A549 (cell line): Measurements from ENCODE around the gene ZFX. TPM values are rescaled to one million over a fixed set of nuclear protein-coding genes. Genes with fewer than 3 reads are reported as not detected.

ENCODE experiments used
- ATAC-seq, 2 experiments: fragments of 200-7000 bp in 1 of 2; fragments of >200 bp in 1 of 2; cut with Nextera tagmentation in 1 of 2; cut with Tn5 transposase in 1 of 2; 3 replicates each; pipeline versions ENCODE4 v1.8.0 to v1.9.1; 2018 to 2020; ENCODE audit warnings: mild to moderate bottlenecking in 1 of 2, moderate library complexity in 1 of 2
- CTCF ChIA-PET: fragments of 300-600 bp; sonication (Branson Sonifier 250); formaldehyde crosslinking; extraction: SDS; loops from one replicate; lab custom pipeline; 2021; ENCODE audit warnings: antibody characterized with exemption, inconsistent platforms; lab: Yijun Ruan, JAX
- POLR2A ChIA-PET: fragments of 350-600 bp; formaldehyde crosslinking; extraction: SDS; loops from one replicate; lab custom pipeline; 2021; ENCODE audit warnings: antibody characterized with exemption, inconsistent platforms; lab: Yijun Ruan, JAX
- DNase-seq, 2 experiments: peaks; one replicate each; pipeline versions ENCODE4 v3.0.0 to v3.0.0-alpha.2; 2011 to 2016; ENCODE audit warnings: low read depth in 1 of 2, low spot score in 1 of 2
- FAIRE-seq: peaks from 2 replicates; lab custom pipeline; 2011; peaks lifted over from hg19 to GRCh38; lab: Jason Lieb, UNC
- H3K27ac ChIP-seq, 2 experiments: fragments of >200 bp; sonication (Bioruptor Twin); formaldehyde crosslinking; 3 replicates each; pipeline ENCODE4 v1.5.1; 2016 to 2017
- H3K4me1 ChIP-seq: fragments of >200 bp; sonication (Bioruptor Twin); formaldehyde crosslinking; 3 replicates; pipeline ENCODE4 v1.6.1; 2016
- H3K4me2 ChIP-seq: fragments of >200 bp; sonication (Bioruptor Twin); formaldehyde crosslinking; 3 replicates; pipeline ENCODE4 v1.6.1; 2016
- H3K4me3 ChIP-seq: fragments of >200 bp; sonication (Bioruptor Twin); formaldehyde crosslinking; 3 replicates; pipeline ENCODE4 v1.5.1; 2016
- H3K9me3 ChIP-seq: fragments of >200 bp; sonication (Bioruptor Twin); formaldehyde crosslinking; 3 replicates; pipeline ENCODE4 v1.6.1; 2016
- ATOH8 ChIP-seq: fragments of 250-450 bp; sonication (Bioruptor Pico); IDR thresholded peaks from 2 replicates; pipeline ENCODE4 v1.5.0; 2020; ENCODE audit warnings: low read depth, mild to moderate bottlenecking, moderate library complexity
- CBX8 ChIP-seq: fragments of 200-600 bp; sonication (generic); IDR thresholded peaks from 2 replicates; pipeline ENCODE4 v1.6.1; 2016
- CEBPB ChIP-seq, 2 experiments: fragments of >200 bp in 1 of 2; sonication (Bioruptor Twin) in 1 of 2; formaldehyde crosslinking in 1 of 2; IDR thresholded peaks; 2 replicates each; pipeline ENCODE4 v1.6.1; 2012 to 2016
- CHD2 ChIP-seq: fragments of 150-350 bp; IDR thresholded peaks from 2 replicates; pipeline ENCODE4 v1.6.1; 2014; ENCODE audit warnings: low read length; ENCODE audit not compliant: partially characterized antibody
- CTCF ChIP-seq: fragments of >200 bp; sonication (Bioruptor Twin); formaldehyde crosslinking; IDR thresholded peaks from 3 replicates; pipeline ENCODE4 v1.5.1; 2016
- EHF ChIP-seq: fragments of 250-450 bp; sonication (Bioruptor Pico); IDR thresholded peaks from 2 replicates; pipeline ENCODE4 v1.5.0; 2020; ENCODE audit warnings: mild to moderate bottlenecking
- EP300 ChIP-seq, 2 experiments: fragments of >200 bp; sonication (Bioruptor Twin); formaldehyde crosslinking; IDR thresholded peaks; 2 replicates in 1 of 2; 3 replicates in 1 of 2; pipeline ENCODE4 v1.6.1; 2016 to 2017
- ESRRA ChIP-seq: fragments of 150-350 bp; IDR thresholded peaks from 2 replicates; pipeline ENCODE4 v1.6.1; 2014; ENCODE audit warnings: mild to moderate bottlenecking, low read length, borderline replicate concordance
- FOXS1 ChIP-seq: fragments of 250-450 bp; sonication (Bioruptor Pico); IDR thresholded peaks from 2 replicates; pipeline ENCODE4 v1.5.0; 2020; ENCODE audit warnings: mild to moderate bottlenecking, moderate library complexity
- HDAC2 ChIP-seq: fragments of 200-600 bp; sonication (generic); IDR thresholded peaks from 2 replicates; pipeline ENCODE4 v1.6.1; 2016
- HES2 ChIP-seq: fragments of >200 bp; sonication (Bioruptor Twin); formaldehyde crosslinking; IDR thresholded peaks from 2 replicates; pipeline ENCODE4 v1.6.1; 2016
- HEYL ChIP-seq: fragments of 250-450 bp; sonication (Bioruptor Pico); IDR thresholded peaks from 2 replicates; pipeline ENCODE4 v1.8.0; 2021; ENCODE audit warnings: mild to moderate bottlenecking, moderate library complexity
- HOXB5 ChIP-seq: fragments of 250-450 bp; sonication (Bioruptor Pico); IDR thresholded peaks from 2 replicates; pipeline ENCODE4 v1.5.0; 2020; ENCODE audit warnings: mild to moderate bottlenecking, moderate library complexity
- JUN ChIP-seq, 2 experiments: fragments of >200 bp; sonication (Bioruptor Twin); formaldehyde crosslinking; IDR thresholded peaks; 2 replicates in 1 of 2; 3 replicates in 1 of 2; pipeline ENCODE4 v1.6.1; 2016 to 2017
- KDM1A ChIP-seq: fragments of 200-600 bp; sonication (generic); IDR thresholded peaks from 2 replicates; pipeline ENCODE4 v1.6.1; 2016; ENCODE audit warnings: low read depth, mild to moderate bottlenecking
- MAZ ChIP-seq: fragments of 150-350 bp; IDR thresholded peaks from 2 replicates; pipeline ENCODE4 v1.6.1; 2014; ENCODE audit warnings: antibody characterized with exemption, low read depth, low read length, borderline replicate concordance
- RAD21 ChIP-seq, 2 experiments: fragments of >200 bp in 1 of 2; sonication (Bioruptor Twin) in 1 of 2; formaldehyde crosslinking in 1 of 2; IDR thresholded peaks in 1 of 2; conservative IDR thresholded peaks in 1 of 2; 2 replicates in 1 of 2; 3 replicates in 1 of 2; pipeline ENCODE4 v1.6.1; 2012 to 2018; ENCODE audit warnings: inconsistent platforms in 1 of 2
- RARB ChIP-seq: fragments of 250-450 bp; sonication (Bioruptor Pico); IDR thresholded peaks from 2 replicates; pipeline ENCODE4 v1.8.0; 2021; ENCODE audit warnings: mild to moderate bottlenecking, moderate library complexity
- RCOR1 ChIP-seq: fragments of 150-350 bp; IDR thresholded peaks from 2 replicates; pipeline ENCODE4 v1.6.1; 2014; ENCODE audit warnings: antibody characterized with exemption, low read length, low read depth
- RFX5 ChIP-seq: fragments of 450-650 bp; IDR thresholded peaks from 2 replicates; pipeline ENCODE4 v1.7.1; 2014; ENCODE audit warnings: antibody characterized with exemption, mild to moderate bottlenecking, moderate library complexity
- SMC3 ChIP-seq: fragments of >200 bp; sonication (Bioruptor Twin); formaldehyde crosslinking; IDR thresholded peaks from 3 replicates; pipeline ENCODE4 v1.6.1; 2018; ENCODE audit warnings: inconsistent platforms
- TFCP2L1 ChIP-seq: fragments of 250-450 bp; sonication (Bioruptor Pico); IDR thresholded peaks from 2 replicates; pipeline ENCODE4 v1.5.0; 2021; ENCODE audit warnings: mild to moderate bottlenecking
- ZC3H11A ChIP-seq: fragments of 450-650 bp; IDR thresholded peaks from 2 replicates; pipeline ENCODE4 v1.6.1; 2014; ENCODE audit warnings: antibody characterized with exemption, mild to moderate bottlenecking
- WGBS: methylation state at CpG from one replicate; pipeline ENCODE4 v1.1.6; 2017; ENCODE audit errors: missing lambda C conversion rate; 5-methylcytosine and 5-hydroxymethylcytosine counted together
- polyA plus RNA-seq, 4 experiments: library from polyadenylated mRNA; depleted of rRNA in 3 of 4; stranded (reverse); fragments of >200 nt; fragmentation: RNase III in 1 of 4; extraction: RNeasy Plus Mini Kit Qiagen cat#74134 plus additional on column Dnase treatment in 1 of 4; gene quantifications; 2 replicates in 3 of 4; 3 replicates in 1 of 4; pipeline ENCODE4 v1.2.3, GENCODE V29; 2011 to 2017

The ZFX gene
- polyA plus RNA-seq, 2 of the 4 experiments (the other 2 are of a cell fraction): 18.1 to 30.1 TPM

GRCh38 chrX:24259544-24260240, 110.2 kb downstream of the ZFX start:
- peak; percentile 98 for FAIRE-seq
- 63% methylated on average over 9 of the region's 9 CpGs for WGBS
- Histone ChIP-seq H3K4me2 (no peak overlapping the region), H3K4me3 (no peak overlapping the region), H3K4me1 (peaks cover 20% of the 10 kb centered on the region), H3K9me3 (no peaks in the 10 kb centered on the region), H3K27ac (no peak overlapping the region)
- ATAC-seq: peak; percentile 83 to 86; a peak in 5 of 6 replicates
- CTCF ChIA-PET: interaction anchor here (0.7 to 4.8 kb wide), 15 partner anchors 10 to 884 kb away, joined by 3 to 42 read pairs (median 5); no protein-coding TSS in a partner anchor
- TF ChIP-seq JUN (IDR thresholded peaks at IDR 0.05) (no peak), ESRRA (no peak), RAD21 (conservative IDR thresholded peaks at IDR 0.05 in 1 of 2, IDR thresholded peaks at IDR 0.05 in 1 of 2) (peak; percentile 76 to 79), SMC3 (peak; percentile 58), TFCP2L1 (no peak), CTCF (peak; percentile 67)
- POLR2A ChIA-PET: interaction anchor here (1.0 kb wide), 1 partner anchor 238 kb away, joined by 3 read pairs; no protein-coding TSS in a partner anchor
- DNase-seq: peak; percentile 43 to 76

DNA sequence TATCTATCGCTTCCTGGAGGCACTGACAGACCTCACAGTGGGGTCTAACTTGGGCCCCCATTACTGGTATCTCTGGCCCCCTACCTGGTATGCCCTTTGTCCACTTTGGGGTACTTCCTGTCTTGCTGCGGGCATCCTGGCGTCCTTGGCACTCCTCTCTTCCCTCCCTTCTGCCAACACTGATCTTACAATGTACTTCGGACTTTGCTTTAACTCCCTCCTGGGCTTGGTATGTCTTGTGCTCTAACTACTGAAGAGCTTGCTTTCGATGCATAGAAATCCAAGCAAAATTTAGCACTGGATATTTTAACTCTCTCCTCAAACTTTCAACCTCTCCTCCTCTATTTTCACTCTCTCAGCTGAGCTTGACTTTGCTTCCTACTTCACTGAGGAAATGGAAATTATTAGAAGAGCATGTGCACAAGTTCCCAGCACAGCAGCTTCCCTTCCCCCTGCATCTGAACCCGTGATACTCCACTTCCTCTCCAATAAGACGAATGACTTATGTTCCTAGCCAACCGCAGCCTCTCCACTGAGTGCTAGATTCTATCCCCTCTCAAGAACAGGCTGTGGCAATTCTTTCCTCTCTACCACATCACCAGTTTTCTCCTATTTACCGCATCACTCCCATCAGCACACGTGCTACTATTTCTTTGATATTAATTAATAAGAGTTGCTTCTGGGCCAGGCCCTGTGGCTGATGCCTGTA, 111.5 kb downstream of the ZFX start:
- H3K4me2 ChIP-seq: peak overlapping the region; percentile 26; the same call in 2 of the 3 replicates
- DNase-seq: no peak
- ChIA-PET POLR2A (no interaction called here), CTCF (interaction anchor here (0.7 to 4.8 kb wide), 6 partner anchors 9 to 886 kb away, joined by 3 to 42 read pairs (median 12); no protein-coding TSS in a partner anchor)
- no peak overlapping the region for H3K4me3 ChIP-seq
- TF ChIP-seq RCOR1: no peak
- no peak for TF ChIP-seq FOXS1 (CRISPR knock-in tag)
- no peak for TF ChIP-seq HDAC2
- TF ChIP-seq RFX5: no peak
- no peak for TF ChIP-seq RARB (CRISPR knock-in tag)
- no peak for TF ChIP-seq ATOH8
- no peak for TF ChIP-seq EP300 (IDR thresholded peaks at IDR 0.05)
- TF ChIP-seq HOXB5: no peak
- no peak for TF ChIP-seq CBX8
- no peak for TF ChIP-seq CHD2
- no peak for TF ChIP-seq RAD21 (conservative IDR thresholded peaks at IDR 0.05 in 1 of 2, IDR thresholded peaks at IDR 0.05 in 1 of 2)
- H3K9me3 ChIP-seq: no peaks in the 10 kb centered on the region
- H3K27ac ChIP-seq: peak overlapping the region; percentile 30 to 31; a peak in 5 of 6 replicates
- FAIRE-seq: peak; percentile 80
- ATAC-seq: peak; percentile 8 to 32; a peak in 2 of 6 replicates
- WGBS: 70% methylated on average over 10 of the region's 10 CpGs
- peaks cover 22% of the 10 kb centered on the region for H3K4me1 ChIP-seq

- TF ChIP-seq CEBPB (IDR thresholded peaks at IDR 0.05): no peak
- no peak for TF ChIP-seq MAZ
- no peak for TF ChIP-seq FOXS1 (CRISPR knock-in tag)
- no peak for TF ChIP-seq EP300 (IDR thresholded peaks at IDR 0.05)
- no peak for TF ChIP-seq SMC3
- no peak for TF ChIP-seq KDM1A
- no peak for TF ChIP-seq HES2
- TF ChIP-seq EHF (CRISPR knock-in tag): no peak
- TF ChIP-seq ZC3H11A: no peak
- no peak for TF ChIP-seq HEYL (CRISPR knock-in tag)
- TF ChIP-seq RARB (CRISPR knock-in tag): no peak
- no peak for ATAC-seq
- H3K4me3 ChIP-seq: no peak overlapping the region
- H3K4me1 ChIP-seq: peaks cover 27% of the 10 kb centered on the region
- POLR2A ChIA-PET: no interaction called here
- H3K4me2 ChIP-seq: no peak overlapping the region
- no peak for FAIRE-seq
- no peak for DNase-seq
- H3K27ac ChIP-seq: no peak overlapping the region
- 96% methylated on average over 3 of the region's 3 CpGs for WGBS
- no peaks in the 10 kb centered on the region for H3K9me3 ChIP-seq
- CTCF ChIA-PET: interaction anchor here (1.3 to 4.8 kb wide), 2 partner anchors 9 to 12 kb away, joined by 3 to 42 read pairs; no protein-coding TSS in a partner anchor
Measured at GRCh38 chrX:24262309-24262708, 112.8 kb downstream of the ZFX start.
